Liver (tissue), 9 donors: ENCODE measurements around the gene CAMKK1. TPM values are rescaled to one million over a fixed set of nuclear protein-coding genes. Genes with fewer than 3 reads are reported as not detected.

Experiments
- DNase-seq: peaks from one replicate; pipeline ENCODE4 v3.0.0-alpha.2; 2017; ENCODE audit warnings: low spot score
- H3K27ac ChIP-seq, 2 donors: one replicate each; pipeline ENCODE4 v1.7.0; 2013; ENCODE audit warnings: inconsistent platforms in 2 of 2, low read length in 2 of 2, control low read depth in 1 of 2, low read depth in 1 of 2, mild to moderate bottlenecking in 1 of 2
- H3K27me3 ChIP-seq, 4 donors: one replicate each; pipeline versions ENCODE4 v1.6.1 to v1.7.0; 2013; ENCODE audit warnings: low read length in 3 of 4, inconsistent platforms in 1 of 4, mild to moderate bottlenecking in 1 of 4, moderate library complexity in 1 of 4; ENCODE audit not compliant: control insufficient read depth in 4 of 4, insufficient read depth in 4 of 4
- H3K36me3 ChIP-seq, 4 donors: one replicate each; pipeline versions ENCODE4 v1.6.1 to v1.7.0; 2013; ENCODE audit warnings: low read length in 3 of 4, mild to moderate bottlenecking in 3 of 4, low read depth in 1 of 4, moderate library complexity in 1 of 4; ENCODE audit not compliant: control insufficient read depth in 4 of 4, insufficient read depth in 3 of 4
- H3K4me1 ChIP-seq, 4 donors: one replicate each; pipeline versions ENCODE4 v1.6.1 to v1.7.0; 2013; ENCODE audit warnings: low read length in 3 of 4, mild to moderate bottlenecking in 3 of 4, moderate library complexity in 1 of 4; ENCODE audit not compliant: control insufficient read depth in 4 of 4, insufficient read depth in 4 of 4
- H3K4me3 ChIP-seq, 3 donors: one replicate each; pipeline versions ENCODE4 v1.6.1 to v1.7.0; 2013; ENCODE audit warnings: low read length in 3 of 3, control low read depth in 1 of 3, low read depth in 1 of 3, mild to moderate bottlenecking in 1 of 3
- H3K9ac ChIP-seq, 2 donors: one replicate each; pipeline ENCODE4 v1.7.0; 2013; ENCODE audit warnings: low read length in 2 of 2, mild to moderate bottlenecking in 2 of 2, moderate library complexity in 2 of 2, control low read depth in 1 of 2, low read depth in 1 of 2
- H3K9me3 ChIP-seq, 4 donors: one replicate each; pipeline versions ENCODE4 v1.6.1 to v1.7.0; 2013; ENCODE audit warnings: low read length in 3 of 4; ENCODE audit not compliant: control insufficient read depth in 4 of 4
- ATF3 ChIP-seq: IDR thresholded peaks from 2 replicates; pipeline ENCODE4 v1.6.1; 2016; ENCODE audit warnings: antibody characterized with exemption
- FOXA1 ChIP-seq: IDR thresholded peaks from 2 replicates; pipeline ENCODE4 v1.6.1; 2016; ENCODE audit warnings: antibody characterized with exemption
- FOXA2 ChIP-seq: IDR thresholded peaks from 2 replicates; pipeline ENCODE4 v1.6.1; 2016; ENCODE audit warnings: antibody characterized with exemption
- GABPA ChIP-seq, 2 donors: IDR thresholded peaks in 1 of 2; conservative IDR thresholded peaks in 1 of 2; 2 replicates each; pipeline ENCODE4 v1.6.1; 2016; ENCODE audit warnings: antibody characterized with exemption in 2 of 2, mild to moderate bottlenecking in 1 of 2, moderate library complexity in 1 of 2
- HNF4A ChIP-seq, 2 donors: conservative IDR thresholded peaks; 2 replicates each; pipeline ENCODE4 v1.6.1; 2016; ENCODE audit warnings: antibody characterized with exemption in 2 of 2, mild to moderate bottlenecking in 2 of 2
- HNF4G ChIP-seq: IDR thresholded peaks from 2 replicates; pipeline ENCODE4 v1.6.1; 2016; ENCODE audit warnings: antibody characterized with exemption
- JUND ChIP-seq, 2 donors: IDR thresholded peaks; 2 replicates each; pipeline ENCODE4 v1.6.1; 2016; ENCODE audit warnings: antibody characterized with exemption in 2 of 2
- MAX ChIP-seq: IDR thresholded peaks from 2 replicates; pipeline ENCODE4 v1.6.1; 2016; ENCODE audit warnings: antibody characterized with exemption
- RAD21 ChIP-seq, 2 donors: IDR thresholded peaks; 2 replicates each; pipeline ENCODE4 v1.6.1; 2016; ENCODE audit warnings: antibody characterized with exemption in 2 of 2, mild to moderate bottlenecking in 2 of 2
- RXRA ChIP-seq, 2 donors: IDR thresholded peaks; 2 replicates each; pipeline ENCODE4 v1.6.1; 2017 to 2018; ENCODE audit warnings: antibody characterized with exemption in 2 of 2, mild to moderate bottlenecking in 1 of 2
- SP1 ChIP-seq: IDR thresholded peaks from 2 replicates; pipeline ENCODE4 v1.6.1; 2018; ENCODE audit warnings: antibody characterized with exemption, mild to moderate bottlenecking
- YY1 ChIP-seq: IDR thresholded peaks from 2 replicates; pipeline ENCODE4 v1.6.1; 2016; ENCODE audit warnings: antibody characterized with exemption, mild to moderate bottlenecking
- WGBS: extraction: QIAGEN DNeasy Blood & Tissue Kit; methylation state at CpG from one replicate; pipeline ENCODE4 v1.1.7; 2013; 5-methylcytosine and 5-hydroxymethylcytosine counted together
- polyA plus RNA-seq, 2 donors: library from polyadenylated mRNA; stranded (reverse) in 1 of 2; unstranded in 1 of 2; fragments of 200-250 nt in 1 of 2; fragments of >200 nt in 1 of 2; fragmentation: Nextera tagmentation in 1 of 2; extraction: Ambion mirVana in 1 of 2; gene quantifications; one replicate each; pipeline versions ENCODE4 v1.2.1 to v1.2.3, GENCODE V29; 2013 to 2015
- total RNA-seq, 2 donors: library from RNA; depleted of rRNA; stranded (reverse); fragments of >200 nt; gene quantifications; one replicate each; pipeline ENCODE4 v1.2.3, GENCODE V29; 2014
- TF ChIP-seq, protein P1 (sequence below): fragments of 150-350 bp; IDR thresholded peaks from 2 replicates; pipeline ENCODE4 v1.5.1; 2017; ENCODE audit warnings: improper control_type of control experiment, low read depth, low read length; ENCODE audit not compliant: missing input control
- TF ChIP-seq, protein P2 (sequence below): IDR thresholded peaks from 2 replicates; pipeline ENCODE4 v1.6.1; 2016; ENCODE audit warnings: antibody characterized with exemption
- donor health status: healthy.
- donor health status: healthy.
- donor health status: healthy.
- donor health status: healthy.
- donor health status: healthy.

CAMKK1 gene
- total and polyA plus RNA-seq, 4 donors: 0.24 to 0.67 (median 0.50) TPM

- peak; percentile 63 for DNase-seq
- H3K4me3 ChIP-seq: no peak overlapping the region
- TF ChIP-seq HNF4A (conservative IDR thresholded peaks at IDR 0.05) (peak in 1 of 2 donors; percentile 11), SP1 (no peak), RXRA (IDR thresholded peaks at IDR 0.05) (no peak), YY1 (no peak), FOXA1 (no peak), RAD21 (IDR thresholded peaks at IDR 0.05) (peak; percentile 92 to 93), JUND (IDR thresholded peaks at IDR 0.05) (no peak), ATF3 (no peak), GABPA (IDR thresholded peaks at IDR 0.05 in 1 of 2, conservative IDR thresholded peaks at IDR 0.05 in 1 of 2) (no peak)
- TF ChIP-seq, protein P1, sequence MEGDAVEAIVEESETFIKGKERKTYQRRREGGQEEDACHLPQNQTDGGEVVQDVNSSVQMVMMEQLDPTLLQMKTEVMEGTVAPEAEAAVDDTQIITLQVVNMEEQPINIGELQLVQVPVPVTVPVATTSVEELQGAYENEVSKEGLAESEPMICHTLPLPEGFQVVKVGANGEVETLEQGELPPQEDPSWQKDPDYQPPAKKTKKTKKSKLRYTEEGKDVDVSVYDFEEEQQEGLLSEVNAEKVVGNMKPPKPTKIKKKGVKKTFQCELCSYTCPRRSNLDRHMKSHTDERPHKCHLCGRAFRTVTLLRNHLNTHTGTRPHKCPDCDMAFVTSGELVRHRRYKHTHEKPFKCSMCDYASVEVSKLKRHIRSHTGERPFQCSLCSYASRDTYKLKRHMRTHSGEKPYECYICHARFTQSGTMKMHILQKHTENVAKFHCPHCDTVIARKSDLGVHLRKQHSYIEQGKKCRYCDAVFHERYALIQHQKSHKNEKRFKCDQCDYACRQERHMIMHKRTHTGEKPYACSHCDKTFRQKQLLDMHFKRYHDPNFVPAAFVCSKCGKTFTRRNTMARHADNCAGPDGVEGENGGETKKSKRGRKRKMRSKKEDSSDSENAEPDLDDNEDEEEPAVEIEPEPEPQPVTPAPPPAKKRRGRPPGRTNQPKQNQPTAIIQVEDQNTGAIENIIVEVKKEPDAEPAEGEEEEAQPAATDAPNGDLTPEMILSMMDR: peak; percentile 84
- TF ChIP-seq, protein P2, sequence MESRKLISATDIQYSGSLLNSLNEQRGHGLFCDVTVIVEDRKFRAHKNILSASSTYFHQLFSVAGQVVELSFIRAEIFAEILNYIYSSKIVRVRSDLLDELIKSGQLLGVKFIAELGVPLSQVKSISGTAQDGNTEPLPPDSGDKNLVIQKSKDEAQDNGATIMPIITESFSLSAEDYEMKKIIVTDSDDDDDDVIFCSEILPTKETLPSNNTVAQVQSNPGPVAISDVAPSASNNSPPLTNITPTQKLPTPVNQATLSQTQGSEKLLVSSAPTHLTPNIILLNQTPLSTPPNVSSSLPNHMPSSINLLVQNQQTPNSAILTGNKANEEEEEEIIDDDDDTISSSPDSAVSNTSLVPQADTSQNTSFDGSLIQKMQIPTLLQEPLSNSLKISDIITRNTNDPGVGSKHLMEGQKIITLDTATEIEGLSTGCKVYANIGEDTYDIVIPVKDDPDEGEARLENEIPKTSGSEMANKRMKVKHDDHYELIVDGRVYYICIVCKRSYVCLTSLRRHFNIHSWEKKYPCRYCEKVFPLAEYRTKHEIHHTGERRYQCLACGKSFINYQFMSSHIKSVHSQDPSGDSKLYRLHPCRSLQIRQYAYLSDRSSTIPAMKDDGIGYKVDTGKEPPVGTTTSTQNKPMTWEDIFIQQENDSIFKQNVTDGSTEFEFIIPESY: no peak
- no peak overlapping the region for H3K27ac ChIP-seq
- H3K9me3 ChIP-seq: no peaks in the 10 kb centered on the region
- 6% methylated on average over 10 of the region's 10 CpGs for WGBS
- H3K4me1 ChIP-seq: no peaks in the 10 kb centered on the region
- H3K36me3 ChIP-seq: peaks cover 0 to 2% (median 0%) of the 10 kb centered on the region in 4 donors
- H3K9ac ChIP-seq: no peak overlapping the region
- no peaks in the 10 kb centered on the region for H3K27me3 ChIP-seq
Observed at GRCh38 chr17:3935140-3935542, 42.3 kb upstream of the CAMKK1 start.

GRCh38 chr17:3929764-3930163 lies 36.9 kb upstream of the CAMKK1 start:
- TF ChIP-seq HNF4G (no peak), ATF3 (no peak), FOXA2 (no peak), YY1 (no peak), RXRA (IDR thresholded peaks at IDR 0.05) (no peak), MAX (no peak)
- TF ChIP-seq, protein P2: no peak
- TF ChIP-seq, protein P1: no peak
- Histone ChIP-seq H3K9ac (no peak overlapping the region), H3K4me3 (no peak overlapping the region), H3K27me3 (no peaks in the 10 kb centered on the region), H3K9me3 (no peaks in the 10 kb centered on the region), H3K27ac (no peak overlapping the region), H3K36me3 (no peaks in the 10 kb centered on the region), H3K4me1 (no peaks in the 10 kb centered on the region)
- 88% methylated on average over 1 of the region's 1 CpG for WGBS
- no peak for DNase-seq
